IMR-90 (cell line): Measurements from ENCODE around the gene TBC1D9. TPM values are rescaled to one million over a fixed set of nuclear protein-coding genes. Genes with fewer than 3 reads are reported as not detected.

ENCODE experiments used
- ATAC-seq: fragments of 200-7000 bp; cut with Tn5 transposase; 2 replicates; pipeline ENCODE4 v1.9.1; 2020; ENCODE audit warnings: low read depth, mild to moderate bottlenecking, moderate library complexity
- BruUV-seq: library from RNA; stranded (reverse); fragments of 400-500 nt; replicated peaks from 2 replicates; lab custom pipeline; 2021; lab: Mats Ljungman, UMichigan
- CTCF ChIA-PET: fragments of 300-600 bp; formaldehyde crosslinking; extraction: SDS; loops from one replicate; lab custom pipeline; 2021; ENCODE audit warnings: antibody characterized with exemption; lab: Yijun Ruan, JAX
- POLR2A ChIA-PET: fragments of 300-600 bp; sonication (Branson Sonifier 250); formaldehyde crosslinking; loops from one replicate; lab custom pipeline; 2022; ENCODE audit warnings: antibody characterized with exemption; ENCODE audit not compliant: unreplicated experiment; lab: Charles Lee
- DNase-seq: peaks from one replicate; pipeline ENCODE4 v3.0.0; 2013
- H2AFZ ChIP-seq: replicated peaks from 2 replicates; pipeline ENCODE3; 2013; ENCODE audit warnings: low read length, mild to moderate bottlenecking; ENCODE audit not compliant: poor library complexity
- H2AK5ac ChIP-seq: 2 replicates; pipeline ENCODE4 v1.6.1; 2013; ENCODE audit warnings: low read depth, low read length, inconsistent platforms
- H2AK9ac ChIP-seq: replicated peaks from 2 replicates; pipeline ENCODE3; 2013; ENCODE audit warnings: mild to moderate bottlenecking, low read depth, low read length, moderate library complexity; ENCODE audit not compliant: poor library complexity
- H2BK120ac ChIP-seq: 2 replicates; pipeline ENCODE4 v1.6.1; 2013; ENCODE audit warnings: low read depth, low read length, inconsistent platforms
- H2BK15ac ChIP-seq: 3 replicates; pipeline ENCODE4 v1.6.1; 2013; ENCODE audit warnings: low read depth, low read length, inconsistent platforms
- H2BK20ac ChIP-seq: 2 replicates; pipeline ENCODE4 v1.6.1; 2013; ENCODE audit warnings: low read depth, mild to moderate bottlenecking, inconsistent platforms, low read length, moderate library complexity
- H2BK5ac ChIP-seq: 2 replicates; pipeline ENCODE4 v1.6.1; 2013; ENCODE audit warnings: mild to moderate bottlenecking, low read depth, low read length, inconsistent platforms; ENCODE audit not compliant: poor library complexity, severe bottlenecking
- H3K14ac ChIP-seq: replicated peaks from 2 replicates; pipeline ENCODE4 v1.6.1; 2013; ENCODE audit warnings: low read depth, low read length, inconsistent platforms
- H3K18ac ChIP-seq: 2 replicates; pipeline ENCODE4 v1.6.1; 2013; ENCODE audit warnings: low read depth, low read length, control low read depth
- H3K23ac ChIP-seq: 2 replicates; pipeline ENCODE4 v1.6.1; 2013; ENCODE audit warnings: low read depth, low read length, inconsistent platforms
- H3K27ac ChIP-seq: 2 replicates; pipeline ENCODE4 v1.5.1; 2013; ENCODE audit warnings: mild to moderate bottlenecking, control low read depth, low read length; ENCODE audit not compliant: insufficient read depth
- H3K27me3 ChIP-seq: 2 replicates; pipeline ENCODE4 v1.6.1; 2013; ENCODE audit warnings: low read length; ENCODE audit not compliant: control insufficient read depth, insufficient read depth
- H3K36me3 ChIP-seq: 2 replicates; pipeline ENCODE4 v1.6.1; 2013; ENCODE audit warnings: low read length, mixed read lengths; ENCODE audit not compliant: control insufficient read depth, insufficient read depth
- H3K4ac ChIP-seq: 2 replicates; pipeline ENCODE4 v1.6.1; 2013; ENCODE audit warnings: low read depth, low read length, inconsistent platforms
- H3K4me1 ChIP-seq: 2 replicates; pipeline ENCODE4 v1.6.1; 2013; ENCODE audit warnings: low read length, mixed read lengths; ENCODE audit not compliant: control insufficient read depth, insufficient read depth
- H3K4me2 ChIP-seq: 2 replicates; pipeline ENCODE4 v1.6.1; 2013; ENCODE audit warnings: low read depth, mild to moderate bottlenecking, control low read depth, low read length, moderate library complexity
- H3K4me3 ChIP-seq: 2 replicates; pipeline ENCODE4 v1.5.1; 2013; ENCODE audit warnings: low read depth, mild to moderate bottlenecking, control low read depth, low read length, moderate library complexity; ENCODE audit not compliant: insufficient read depth
- H3K56ac ChIP-seq: 2 replicates; pipeline ENCODE4 v1.6.1; 2013; ENCODE audit warnings: low read length, inconsistent platforms; ENCODE audit not compliant: insufficient read depth; ENCODE audit errors: extremely low read depth
- H3K79me1 ChIP-seq, 2 experiments: 2 replicates each; pipeline ENCODE4 v1.6.1; 2013; ENCODE audit warnings: low read length in 2 of 2, inconsistent platforms in 1 of 2, low read depth in 1 of 2
- H3K9ac ChIP-seq: 2 replicates; pipeline ENCODE4 v1.6.1; 2013; ENCODE audit warnings: low read depth, low read length, control low read depth
- H3K9me1 ChIP-seq: 2 replicates; pipeline ENCODE4 v1.6.1; 2013; ENCODE audit warnings: low read length, inconsistent platforms; ENCODE audit not compliant: insufficient read depth
- H3K9me3 ChIP-seq: 2 replicates; pipeline ENCODE4 v1.6.1; 2013; ENCODE audit warnings: low read length; ENCODE audit not compliant: control insufficient read depth, insufficient read depth
- H4K20me1 ChIP-seq: 2 replicates; pipeline ENCODE4 v1.6.1; 2013; ENCODE audit warnings: low read length, inconsistent platforms; ENCODE audit not compliant: insufficient read depth
- H4K5ac ChIP-seq: 2 replicates; pipeline ENCODE4 v1.6.1; 2013; ENCODE audit warnings: mild to moderate bottlenecking, low read depth, low read length, control low read depth
- H4K8ac ChIP-seq, 2 experiments: 2 replicates each; pipeline ENCODE4 v1.6.1; 2013; ENCODE audit warnings: low read depth in 2 of 2, low read length in 2 of 2, control low read depth in 1 of 2, inconsistent platforms in 1 of 2
- H4K91ac ChIP-seq: 2 replicates; pipeline ENCODE4 v1.6.1; 2013; ENCODE audit warnings: low read depth, low read length, inconsistent platforms; ENCODE audit not compliant: insufficient read depth
- BHLHE40 ChIP-seq: fragments of 150-350 bp; IDR thresholded peaks from 2 replicates; pipeline ENCODE4 v1.6.1; 2016; ENCODE audit warnings: mild to moderate bottlenecking, low read depth, low read length
- CEBPB ChIP-seq: IDR thresholded peaks from 2 replicates; pipeline ENCODE4 v1.6.1; 2012; ENCODE audit warnings: low read depth, low read length, improper control_type of control experiment
- CHD1 ChIP-seq: IDR thresholded peaks from 2 replicates; pipeline ENCODE4 v1.6.1; 2012; ENCODE audit warnings: low read depth, low read length, improper control_type of control experiment
- FOS ChIP-seq: fragments of 150-350 bp; IDR thresholded peaks from 2 replicates; pipeline ENCODE4 v1.6.1; 2016; ENCODE audit warnings: low read depth, low read length
- MAFK ChIP-seq: IDR thresholded peaks from 2 replicates; pipeline ENCODE4 v1.6.1; 2012; ENCODE audit warnings: low read depth, low read length, improper control_type of control experiment
- MAZ ChIP-seq: IDR thresholded peaks from 2 replicates; pipeline ENCODE4 v1.6.1; 2012; ENCODE audit warnings: low read depth, mild to moderate bottlenecking, low read length, improper control_type of control experiment, moderate library complexity, borderline replicate concordance
- MXI1 ChIP-seq: IDR thresholded peaks from 2 replicates; pipeline ENCODE4 v1.6.1; 2012; ENCODE audit warnings: low read depth, mild to moderate bottlenecking, low read length, moderate library complexity, borderline replicate concordance
- NFE2L2 ChIP-seq: fragments of 150-350 bp; IDR thresholded peaks from 2 replicates; pipeline ENCODE4 v1.6.1; 2016; ENCODE audit warnings: low read depth, mild to moderate bottlenecking, low read length
- POLR2A ChIP-seq: IDR thresholded peaks from 2 replicates; pipeline ENCODE4 v1.6.1; 2012; ENCODE audit warnings: mild to moderate bottlenecking, low read depth, low read length
- RAD21 ChIP-seq: IDR thresholded peaks from 2 replicates; pipeline ENCODE4 v1.6.1; 2012; ENCODE audit warnings: low read length, improper control_type of control experiment
- RCOR1 ChIP-seq: IDR thresholded peaks from 2 replicates; pipeline ENCODE4 v1.6.1; 2012; ENCODE audit warnings: mild to moderate bottlenecking, low read length, improper control_type of control experiment; ENCODE audit not compliant: insufficient replicate concordance
- RFX5 ChIP-seq: IDR thresholded peaks from 2 replicates; pipeline ENCODE4 v1.8.0; 2012; ENCODE audit warnings: low read depth, mild to moderate bottlenecking, low read length, moderate library complexity
- SMC3 ChIP-seq: fragments of 150-350 bp; IDR thresholded peaks from 2 replicates; pipeline ENCODE4 v1.6.1; 2016; ENCODE audit warnings: low read depth, mild to moderate bottlenecking, antibody characterized with exemption, low read length, moderate library complexity
- WGBS, 2 experiments: methylation state at CpG; one replicate each; pipeline versions ENCODE4 v1.1.5 to v1.1.7; 2013; ENCODE audit warnings: missing lambda C conversion rate in 2 of 2; ENCODE audit not compliant: insufficient read length in 1 of 2; ENCODE audit errors: extremely low coverage in 2 of 2; 5-methylcytosine and 5-hydroxymethylcytosine counted together
- dilution Hi-C: fragments of 300-500 bp; cut with HindIII; formaldehyde crosslinking; loops from one replicate; pipeline ENCODE4 v1.14.3; 2018; ENCODE audit warnings: low sequenced_read_pairs; ENCODE audit not compliant: unreplicated experiment
- in situ Hi-C: fragments of 300-500 bp; cut with MboI; formaldehyde crosslinking; loops from 3 replicates; pipeline ENCODE4 v1.14.3; 2019; ENCODE audit warnings: low sequenced_read_pairs, inconsistent platforms, mixed read lengths
- intact Hi-C: fragments of 100-400 bp; cut with micrococcal nuclease; formaldehyde crosslinking; loops from 2 replicates; pipeline ENCODE4 v1.10.0; 2022
- polyA plus RNA-seq, 3 experiments: library from polyadenylated mRNA; depleted of rRNA; stranded (reverse); fragments of >200 nt; gene quantifications; 2 replicates each; pipeline ENCODE4 v1.2.3, GENCODE V29; 2012; ENCODE audit warnings: low replicate concordance in 1 of 3
- total RNA-seq: library from RNA; depleted of rRNA; stranded (reverse); fragments of >200 nt; gene quantifications from 2 replicates; pipeline ENCODE4 v1.2.3, GENCODE V29; 2012
- TF ChIP-seq, protein P1 (sequence below): conservative IDR thresholded peaks from 2 replicates; pipeline ENCODE4 v1.5.1; 2012; ENCODE audit warnings: mild to moderate bottlenecking, low read depth, low read length, improper control_type of control experiment
- TF ChIP-seq, protein P2 (sequence below): fragments of 150-350 bp; IDR thresholded peaks from 2 replicates; pipeline ENCODE4 v1.6.1; 2017; ENCODE audit warnings: mild to moderate bottlenecking, antibody characterized with exemption, low read length, low read depth
- TF ChIP-seq, protein P3 (sequence below): fragments of 150-350 bp; IDR thresholded peaks from 2 replicates; pipeline ENCODE4 v1.6.1; 2016; ENCODE audit warnings: low read depth, mild to moderate bottlenecking, low read length, moderate library complexity, borderline replicate concordance

Gene TBC1D9
- total and polyA plus RNA-seq, 2 of the 4 experiments (the other 2 are of a cell fraction) = 11.7 to 15.2 TPM

DNA sequence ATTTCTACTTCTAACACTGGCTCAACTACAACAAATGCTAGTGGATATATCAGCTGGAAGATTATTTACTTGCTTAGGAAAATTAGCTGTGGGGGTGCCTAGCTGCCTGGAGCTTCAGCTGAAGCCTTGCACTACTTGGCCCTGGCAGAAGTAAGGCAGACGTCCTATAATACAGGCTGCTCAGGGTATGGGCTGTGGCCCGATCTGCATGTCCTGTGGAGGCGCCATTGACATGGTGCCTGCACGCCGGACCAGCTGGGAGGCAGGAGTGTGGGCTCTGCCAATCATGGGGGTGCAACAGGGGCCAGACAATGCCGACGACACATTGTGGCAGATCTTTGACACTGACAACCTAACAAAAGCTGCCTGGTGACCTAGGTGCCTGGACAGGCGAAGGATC lies 155.8 kb downstream of the TBC1D9 start:
- 41% methylated on average over 5 of the region's 8 CpGs; no CpG with 5 or more reads in 1 of the 2 experiments for WGBS, 2 experiments
- H3K23ac ChIP-seq = no peak overlapping the region
- H3K56ac ChIP-seq = no peak overlapping the region
- H4K5ac ChIP-seq = no peak overlapping the region
- no peaks in the 10 kb centered on the region for H3K9me1 ChIP-seq
- DNase-seq = no peak
- peaks cover 2% of the 10 kb centered on the region; the same call in 1 of the 2 replicates for H3K9me3 ChIP-seq
- H3K4me2 ChIP-seq = no peak overlapping the region
- intact Hi-C loops = no loop called here
- TF ChIP-seq NFE2L2 (no peak), FOS (no peak), MXI1 (no peak), CEBPB (no peak), MAFK (no peak), CHD1 (no peak), MAZ (no peak), POLR2A (no peak), RCOR1 (no peak), RFX5 (no peak), SMC3 (no peak), RAD21 (no peak), BHLHE40 (no peak)
- TF ChIP-seq, protein P1, sequence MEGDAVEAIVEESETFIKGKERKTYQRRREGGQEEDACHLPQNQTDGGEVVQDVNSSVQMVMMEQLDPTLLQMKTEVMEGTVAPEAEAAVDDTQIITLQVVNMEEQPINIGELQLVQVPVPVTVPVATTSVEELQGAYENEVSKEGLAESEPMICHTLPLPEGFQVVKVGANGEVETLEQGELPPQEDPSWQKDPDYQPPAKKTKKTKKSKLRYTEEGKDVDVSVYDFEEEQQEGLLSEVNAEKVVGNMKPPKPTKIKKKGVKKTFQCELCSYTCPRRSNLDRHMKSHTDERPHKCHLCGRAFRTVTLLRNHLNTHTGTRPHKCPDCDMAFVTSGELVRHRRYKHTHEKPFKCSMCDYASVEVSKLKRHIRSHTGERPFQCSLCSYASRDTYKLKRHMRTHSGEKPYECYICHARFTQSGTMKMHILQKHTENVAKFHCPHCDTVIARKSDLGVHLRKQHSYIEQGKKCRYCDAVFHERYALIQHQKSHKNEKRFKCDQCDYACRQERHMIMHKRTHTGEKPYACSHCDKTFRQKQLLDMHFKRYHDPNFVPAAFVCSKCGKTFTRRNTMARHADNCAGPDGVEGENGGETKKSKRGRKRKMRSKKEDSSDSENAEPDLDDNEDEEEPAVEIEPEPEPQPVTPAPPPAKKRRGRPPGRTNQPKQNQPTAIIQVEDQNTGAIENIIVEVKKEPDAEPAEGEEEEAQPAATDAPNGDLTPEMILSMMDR = no peak
- TF ChIP-seq, protein P2, sequence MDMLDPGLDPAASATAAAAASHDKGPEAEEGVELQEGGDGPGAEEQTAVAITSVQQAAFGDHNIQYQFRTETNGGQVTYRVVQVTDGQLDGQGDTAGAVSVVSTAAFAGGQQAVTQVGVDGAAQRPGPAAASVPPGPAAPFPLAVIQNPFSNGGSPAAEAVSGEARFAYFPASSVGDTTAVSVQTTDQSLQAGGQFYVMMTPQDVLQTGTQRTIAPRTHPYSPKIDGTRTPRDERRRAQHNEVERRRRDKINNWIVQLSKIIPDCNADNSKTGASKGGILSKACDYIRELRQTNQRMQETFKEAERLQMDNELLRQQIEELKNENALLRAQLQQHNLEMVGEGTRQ = no peak
- TF ChIP-seq, protein P3, sequence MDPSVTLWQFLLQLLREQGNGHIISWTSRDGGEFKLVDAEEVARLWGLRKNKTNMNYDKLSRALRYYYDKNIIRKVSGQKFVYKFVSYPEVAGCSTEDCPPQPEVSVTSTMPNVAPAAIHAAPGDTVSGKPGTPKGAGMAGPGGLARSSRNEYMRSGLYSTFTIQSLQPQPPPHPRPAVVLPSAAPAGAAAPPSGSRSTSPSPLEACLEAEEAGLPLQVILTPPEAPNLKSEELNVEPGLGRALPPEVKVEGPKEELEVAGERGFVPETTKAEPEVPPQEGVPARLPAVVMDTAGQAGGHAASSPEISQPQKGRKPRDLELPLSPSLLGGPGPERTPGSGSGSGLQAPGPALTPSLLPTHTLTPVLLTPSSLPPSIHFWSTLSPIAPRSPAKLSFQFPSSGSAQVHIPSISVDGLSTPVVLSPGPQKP = no peak
- no peak overlapping the region for H3K4ac ChIP-seq
- CTCF ChIA-PET = no interaction called here
- no peak overlapping the region for H3K27ac ChIP-seq
- H3K4me3 ChIP-seq = no peak overlapping the region
- no peak overlapping the region for H4K91ac ChIP-seq
- no peak overlapping the region for H2AFZ ChIP-seq
- H3K14ac ChIP-seq = no peak overlapping the region
- H3K27me3 ChIP-seq = peaks cover 33% of the 10 kb centered on the region
- H3K79me1 ChIP-seq = no peaks in the 10 kb centered on the region
- POLR2A ChIA-PET = no interaction called here
- ATAC-seq = no peak
- no peaks in the 10 kb centered on the region for H3K36me3 ChIP-seq
- dilution Hi-C loops = no loop called here
- H4K20me1 ChIP-seq = no peaks in the 10 kb centered on the region
- H3K4me1 ChIP-seq = no peaks in the 10 kb centered on the region
- no peak overlapping the region for H4K8ac ChIP-seq
- H3K18ac ChIP-seq = no peak overlapping the region
- in situ Hi-C loops = loop anchor here (10.0 to 25.0 kb wide), 2 partner anchors 236 to 588 kb away; no protein-coding TSS in a partner anchor
- no peak overlapping the region for H2BK5ac ChIP-seq
- no peak overlapping the region for H2AK5ac ChIP-seq
- H2BK120ac ChIP-seq = no peak overlapping the region
- BruUV-seq = no TSS peak
- H2BK20ac ChIP-seq = no peak overlapping the region
- no peak overlapping the region for H2AK9ac ChIP-seq
- no peak overlapping the region for H2BK15ac ChIP-seq
- H3K9ac ChIP-seq = no peak overlapping the region
